NCI-H226 (cell line): Measurements from ENCODE around the gene PCDHGB6.
"Not testable (repeated sequence)": the region's sequence is repeated elsewhere in the genome, so short reads cannot be mapped to it uniquely, and the experiment has no call there.

ENCODE experiments used
- DNase-seq: peaks from one replicate; pipeline ENCODE4 v3.0.0-alpha.2; 2015

The PCDHGB6 gene

GRCh38 chr5:141407790-141408505, at the start of gene PCDHGB6:
Gene PCDHGB6, plus strand, starts transcription at chr5:141408021. Its CDS starts 182 bp downstream, at chr5:141408203.
- not testable (repeated sequence) for DNase-seq

- peak; percentile 14 for DNase-seq
Measured at GRCh38 chr5:141359790-141360426, 47.9 kb upstream of the PCDHGB6 start, which contains the start of gene PCDHGB2. Gene PCDHGB2, plus strand, starts transcription at chr5:141359994. Its CDS starts 142 bp downstream, at chr5:141360136.

GRCh38 chr5:141360685-141361084, 47.1 kb upstream of the PCDHGB6 start:
- no peak for DNase-seq

- no peak for DNase-seq
Measured at GRCh38 chr5:141362719-141363118, 45.1 kb upstream of the PCDHGB6 start.

- DNase-seq: no peak
Measured at GRCh38 chr5:141363952-141364660, 43.7 kb upstream of the PCDHGB6 start, which contains the start of gene PCDHGA5. Gene PCDHGA5, plus strand, starts transcription at chr5:141364162. Its CDS starts 169 bp downstream, at chr5:141364331.

GRCh38 chr5:141366016-141366896, 41.6 kb upstream of the PCDHGB6 start:
- no peak for DNase-seq

- peak; percentile 56 for DNase-seq
Measured at GRCh38 chr5:141369994-141370848, 37.6 kb upstream of the PCDHGB6 start, which contains the start of gene PCDHGB3. Gene PCDHGB3, plus strand, starts transcription at chr5:141370242. Its CDS starts 153 bp downstream, at chr5:141370395.

- DNase-seq: no peak
Measured at GRCh38 chr5:141371572-141372475, 36.0 kb upstream of the PCDHGB6 start.

- DNase-seq: no peak
Measured at GRCh38 chr5:141373673-141374317, 34.0 kb upstream of the PCDHGB6 start, which contains the start of gene PCDHGA6. Gene PCDHGA6, plus strand, starts transcription at chr5:141373891. Its CDS starts 193 bp downstream, at chr5:141374084.

- no peak for DNase-seq
Measured at GRCh38 chr5:141374627-141375026, 33.2 kb upstream of the PCDHGB6 start.

- not testable (repeated sequence) for DNase-seq
Measured at GRCh38 chr5:141375444-141376155, 32.2 kb upstream of the PCDHGB6 start.

GRCh38 chr5:141382469-141383294, 25.1 kb upstream of the PCDHGB6 start, which contains the start of gene PCDHGA7:
Gene PCDHGA7, plus strand, starts transcription at chr5:141382742. Its CDS starts 158 bp downstream, at chr5:141382900.
- no peak for DNase-seq

- no peak for DNase-seq
Measured at GRCh38 chr5:141383345-141383744, 24.5 kb upstream of the PCDHGB6 start.

- no peak for DNase-seq
Measured at GRCh38 chr5:141384471-141385267, 23.2 kb upstream of the PCDHGB6 start.

- not testable (repeated sequence) for DNase-seq
Measured at GRCh38 chr5:141387557-141388311, 20.1 kb upstream of the PCDHGB6 start, which contains the start of gene PCDHGB4. Gene PCDHGB4, plus strand, starts transcription at chr5:141387698. Its CDS starts 187 bp downstream, at chr5:141387885.

GRCh38 chr5:141388661-141389060, 19.2 kb upstream of the PCDHGB6 start:
- DNase-seq: no peak
